ENCODE data around the gene NCAPH2.

DNA sequence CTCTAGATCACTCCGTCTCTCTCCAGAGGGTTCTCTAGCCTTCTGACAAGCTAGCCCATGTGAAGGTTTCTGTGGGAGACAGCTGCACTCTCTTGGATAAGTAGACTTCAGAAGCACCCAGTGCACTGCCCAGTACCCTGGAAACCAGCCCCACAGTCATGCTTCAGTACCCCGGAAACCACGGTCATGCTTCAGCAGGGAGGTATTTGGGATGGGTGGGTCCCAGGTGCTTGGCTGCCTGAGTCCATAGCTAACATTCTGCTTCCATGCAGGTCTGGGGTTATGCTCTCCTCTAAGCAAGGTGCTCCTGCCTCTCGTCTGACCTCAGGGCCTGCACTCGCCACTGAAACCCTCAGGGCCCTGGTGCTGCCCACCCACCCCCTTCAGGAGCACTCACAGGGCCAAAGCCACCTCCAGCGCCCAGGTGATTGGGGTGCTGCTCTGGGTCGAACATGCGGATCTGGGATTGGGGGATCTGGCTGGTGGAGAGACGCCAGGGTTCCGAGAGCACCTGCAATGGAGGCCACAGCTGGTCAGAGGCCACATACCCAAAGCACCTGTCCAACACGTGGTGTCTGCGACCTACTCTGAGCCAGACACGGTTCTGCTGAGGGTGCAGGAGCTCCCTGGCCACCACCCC lies 62.0 kb downstream of the NCAPH2 start:
- no peak for TF ChIP-seq BHLHE40 (IDR thresholded peaks at IDR 0.05; ENCODE audit: low read length)
- no peak for TF ChIP-seq NFYB (CRISPR knock-in tag; IDR thresholded peaks at IDR 0.05)
- no peak for TF ChIP-seq PCBP1 (IDR thresholded peaks at IDR 0.05; ENCODE audit: borderline replicate concordance, low read depth, low read length)
- no peak for TF ChIP-seq SIX1 (CRISPR knock-in tag; IDR thresholded peaks at IDR 0.05; ENCODE audit: borderline replicate concordance)
- TF ChIP-seq, protein P1, sequence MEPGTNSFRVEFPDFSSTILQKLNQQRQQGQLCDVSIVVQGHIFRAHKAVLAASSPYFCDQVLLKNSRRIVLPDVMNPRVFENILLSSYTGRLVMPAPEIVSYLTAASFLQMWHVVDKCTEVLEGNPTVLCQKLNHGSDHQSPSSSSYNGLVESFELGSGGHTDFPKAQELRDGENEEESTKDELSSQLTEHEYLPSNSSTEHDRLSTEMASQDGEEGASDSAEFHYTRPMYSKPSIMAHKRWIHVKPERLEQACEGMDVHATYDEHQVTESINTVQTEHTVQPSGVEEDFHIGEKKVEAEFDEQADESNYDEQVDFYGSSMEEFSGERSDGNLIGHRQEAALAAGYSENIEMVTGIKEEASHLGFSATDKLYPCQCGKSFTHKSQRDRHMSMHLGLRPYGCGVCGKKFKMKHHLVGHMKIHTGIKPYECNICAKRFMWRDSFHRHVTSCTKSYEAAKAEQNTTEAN (CRISPR knock-in tag; conservative IDR thresholded peaks at IDR 0.05) = no peak
- no peak for TF ChIP-seq BRCA1 (CRISPR knock-in tag; IDR thresholded peaks at IDR 0.05)
- no peak for TF ChIP-seq ZBTB38 (CRISPR knock-in tag; IDR thresholded peaks at IDR 0.05)
- TF ChIP-seq, protein P2, sequence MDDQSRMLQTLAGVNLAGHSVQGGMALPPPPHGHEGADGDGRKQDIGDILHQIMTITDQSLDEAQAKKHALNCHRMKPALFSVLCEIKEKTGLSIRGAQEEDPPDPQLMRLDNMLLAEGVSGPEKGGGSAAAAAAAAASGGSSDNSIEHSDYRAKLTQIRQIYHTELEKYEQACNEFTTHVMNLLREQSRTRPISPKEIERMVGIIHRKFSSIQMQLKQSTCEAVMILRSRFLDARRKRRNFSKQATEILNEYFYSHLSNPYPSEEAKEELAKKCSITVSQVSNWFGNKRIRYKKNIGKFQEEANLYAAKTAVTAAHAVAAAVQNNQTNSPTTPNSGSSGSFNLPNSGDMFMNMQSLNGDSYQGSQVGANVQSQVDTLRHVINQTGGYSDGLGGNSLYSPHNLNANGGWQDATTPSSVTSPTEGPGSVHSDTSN (CRISPR knock-in tag; IDR thresholded peaks at IDR 0.05; ENCODE audit: borderline replicate concordance) = no peak

Measured in HepG2 (cell line).